T1000 (cell line): Measurements from ENCODE around the gene SLC25A1.
"Not testable (repeated sequence)": the region's sequence is repeated elsewhere in the genome, so short reads cannot be mapped to it uniquely, and the experiment has no call there.

Experiments
- DNase-seq: peaks from one replicate; lab custom pipeline; 2025; ENCODE audit warnings: mixed read lengths; lab: John Stamatoyannopoulos, UW

SLC25A1 gene

DNA sequence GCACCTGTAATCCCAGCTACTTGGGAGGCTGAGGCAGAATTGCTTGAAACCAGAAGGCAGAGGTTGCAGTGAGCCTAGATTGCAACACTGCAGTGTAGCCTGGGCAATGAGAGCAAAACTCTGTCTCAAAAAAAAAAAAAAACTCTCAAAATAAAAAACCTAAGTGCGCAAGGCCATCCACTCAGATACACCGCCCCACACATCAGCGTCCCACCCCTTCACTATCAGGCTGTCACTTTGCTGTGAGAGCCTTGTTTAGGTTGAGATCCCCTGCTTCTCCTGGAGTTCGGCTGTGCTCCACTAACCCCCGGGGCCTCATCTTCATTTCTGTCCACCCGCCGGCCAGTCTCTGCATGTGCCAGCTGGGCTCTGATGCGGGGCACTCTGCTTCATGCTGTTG, 12.1 kb downstream of the SLC25A1 start:
- DNase-seq = no peak

- no peak for DNase-seq
Measured at GRCh38 chr22:19164425-19164824, 14.1 kb downstream of the SLC25A1 start.

- not testable (repeated sequence) for DNase-seq
Measured at GRCh38 chr22:19158649-19159048, 19.9 kb downstream of the SLC25A1 start.

DNA sequence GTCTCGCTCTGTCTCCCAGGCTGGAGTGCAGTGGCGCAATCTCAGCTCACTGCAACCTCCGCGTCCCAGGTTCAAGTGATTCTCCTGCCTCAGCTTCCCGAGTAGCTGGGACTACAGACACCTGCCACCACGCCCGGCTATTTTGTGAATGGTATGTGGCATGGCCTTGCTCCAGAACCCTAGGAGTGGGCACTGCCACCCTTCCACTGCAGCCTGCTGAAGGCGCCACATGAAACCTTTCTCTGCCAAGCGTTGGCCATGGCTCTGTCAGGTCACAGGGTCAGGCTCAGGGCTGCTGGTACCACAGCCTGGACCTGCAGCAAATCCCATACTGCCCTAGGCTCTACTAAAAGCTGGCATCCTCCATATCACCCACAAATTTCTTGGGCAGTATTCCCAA, 22.4 kb downstream of the SLC25A1 start:
- not testable (repeated sequence) for DNase-seq

- DNase-seq = no peak
Measured at GRCh38 chr22:19152942-19153883, 25.3 kb downstream of the SLC25A1 start.

- DNase-seq = no peak
Measured at GRCh38 chr22:19151329-19152191, 27.0 kb downstream of the SLC25A1 start.

DNA sequence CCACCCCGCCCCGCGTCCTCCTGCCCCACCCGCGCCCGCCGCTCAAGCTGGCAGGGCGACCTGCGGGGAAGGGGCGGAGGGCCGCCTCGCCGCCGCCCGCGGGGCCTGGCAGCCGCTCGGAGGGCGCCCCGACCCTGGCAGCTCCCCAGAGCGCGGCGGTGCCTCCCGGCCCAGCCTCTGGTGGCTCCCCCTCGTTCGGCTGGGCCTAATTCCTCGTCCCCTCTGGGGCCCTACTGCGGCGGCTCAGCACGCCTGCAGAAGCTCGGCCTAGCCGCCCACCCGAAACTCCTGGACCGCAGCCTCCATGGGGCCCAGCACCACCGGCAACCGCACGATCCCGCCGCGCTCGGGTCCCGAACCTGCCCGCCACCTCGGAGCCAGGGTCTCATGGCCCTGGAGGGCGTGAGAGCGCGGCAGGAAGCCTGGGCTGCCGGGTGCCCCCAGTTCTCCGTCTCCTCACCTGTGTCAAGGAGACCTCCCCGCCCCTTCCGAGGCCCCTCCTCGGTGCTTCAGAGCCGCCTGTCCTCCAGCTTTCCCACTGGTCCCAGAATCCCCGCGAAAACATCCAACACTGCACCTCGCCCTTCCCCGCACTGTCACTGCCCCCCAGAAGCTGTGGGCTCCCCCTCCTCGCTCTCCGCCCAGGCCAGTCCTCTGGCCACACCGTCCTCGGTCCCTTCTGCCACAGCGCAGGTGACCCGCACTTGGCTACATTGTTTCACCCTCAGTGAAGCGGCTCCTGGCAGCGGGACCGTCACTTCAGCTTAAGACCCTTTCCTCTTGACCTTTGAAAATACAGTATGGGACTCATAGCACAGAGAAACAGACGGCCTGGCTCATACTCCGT, 27.8 kb downstream of the SLC25A1 start:
- DNase-seq = no peak

DNA sequence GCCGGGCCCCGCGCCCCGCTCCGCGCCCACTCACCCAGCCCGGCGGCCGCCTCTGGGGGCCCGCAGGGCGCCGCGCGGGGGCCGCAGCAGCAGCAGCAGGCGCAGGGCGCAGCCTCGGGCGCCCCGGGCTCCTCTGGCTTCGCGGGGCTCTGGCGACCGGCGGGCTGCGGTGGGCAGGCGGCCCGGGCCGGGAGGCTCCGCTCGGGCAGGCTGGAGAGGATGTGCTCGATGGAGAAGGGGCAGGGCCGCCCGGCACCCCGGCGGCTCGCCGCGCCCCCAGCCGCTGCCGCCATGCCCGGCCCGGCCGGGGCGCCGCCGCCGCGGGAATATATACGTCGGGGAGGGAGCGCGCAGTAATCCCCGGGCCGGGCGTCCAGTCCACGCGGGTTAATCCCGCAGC, 28.5 kb downstream of the SLC25A1 start, which contains the start of gene GSC2:
Gene GSC2 (minus strand): TSS at position 302 of the 400 bp plus-strand sequence. CDS start 9 bp downstream, at position 293.
- DNase-seq = no peak

GRCh38 chr22:19149047-19149883, 29.3 kb downstream of the SLC25A1 start:
- no peak for DNase-seq

DNA sequence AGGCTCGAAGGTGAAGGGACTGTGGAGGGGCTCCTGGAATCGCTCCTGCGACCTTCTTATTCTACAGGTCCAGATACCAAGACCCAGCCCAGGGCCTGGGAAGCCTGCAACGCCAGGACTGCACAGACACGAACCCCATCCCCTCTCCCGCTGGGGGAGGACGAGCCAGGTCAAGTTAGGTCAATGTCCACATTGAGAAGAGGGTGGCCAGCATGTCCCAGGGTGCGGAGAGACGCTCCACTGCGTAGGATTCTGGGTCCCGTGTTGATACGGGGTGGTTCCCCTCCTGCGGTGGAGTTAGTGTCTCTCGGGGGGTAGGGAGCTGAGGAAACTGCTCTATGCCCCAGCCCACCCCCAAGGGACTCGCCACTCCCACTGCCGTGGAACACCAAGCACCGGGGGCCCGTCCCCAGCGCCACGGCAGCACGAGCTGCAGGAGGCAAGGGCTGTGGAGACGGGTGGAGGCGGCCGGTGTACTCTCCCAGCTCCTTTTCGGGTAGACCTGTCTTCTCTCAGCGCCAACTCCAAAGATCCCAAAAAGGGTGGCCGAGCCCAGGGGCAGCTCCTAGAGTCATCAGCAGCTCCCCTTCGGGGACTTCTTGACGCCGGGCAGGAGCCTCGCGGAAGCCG, 30.0 kb downstream of the SLC25A1 start:
- no peak for DNase-seq

DNA sequence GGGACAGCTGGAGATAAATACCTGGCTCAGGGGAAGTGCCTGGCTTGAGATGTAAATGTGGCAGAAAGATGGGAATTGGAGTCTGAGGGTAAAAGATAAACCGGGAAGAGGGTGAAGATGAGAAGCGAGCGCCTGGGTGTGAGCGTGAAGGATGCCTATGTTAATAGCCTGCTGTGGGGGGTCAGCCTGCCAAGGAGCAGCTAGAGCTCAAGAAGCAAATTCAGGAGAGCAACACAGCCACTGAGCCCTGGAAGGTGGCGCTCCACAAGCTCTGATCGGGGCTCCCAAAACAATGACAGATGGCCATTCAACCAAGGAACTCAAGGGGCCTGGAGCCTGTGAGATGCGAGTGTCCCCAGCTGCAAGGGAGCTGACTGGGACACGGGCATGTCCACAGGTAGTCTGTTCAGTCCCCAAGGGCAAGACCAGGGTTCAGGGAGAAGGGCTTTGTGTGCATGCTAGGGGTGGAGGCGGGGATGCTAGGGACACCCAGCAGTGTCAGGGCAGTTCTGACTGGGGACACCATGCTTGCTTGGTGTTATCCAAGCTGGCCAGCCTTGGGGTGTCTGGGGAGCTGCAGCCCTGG, 31.2 kb downstream of the SLC25A1 start:
- no peak for DNase-seq

DNA sequence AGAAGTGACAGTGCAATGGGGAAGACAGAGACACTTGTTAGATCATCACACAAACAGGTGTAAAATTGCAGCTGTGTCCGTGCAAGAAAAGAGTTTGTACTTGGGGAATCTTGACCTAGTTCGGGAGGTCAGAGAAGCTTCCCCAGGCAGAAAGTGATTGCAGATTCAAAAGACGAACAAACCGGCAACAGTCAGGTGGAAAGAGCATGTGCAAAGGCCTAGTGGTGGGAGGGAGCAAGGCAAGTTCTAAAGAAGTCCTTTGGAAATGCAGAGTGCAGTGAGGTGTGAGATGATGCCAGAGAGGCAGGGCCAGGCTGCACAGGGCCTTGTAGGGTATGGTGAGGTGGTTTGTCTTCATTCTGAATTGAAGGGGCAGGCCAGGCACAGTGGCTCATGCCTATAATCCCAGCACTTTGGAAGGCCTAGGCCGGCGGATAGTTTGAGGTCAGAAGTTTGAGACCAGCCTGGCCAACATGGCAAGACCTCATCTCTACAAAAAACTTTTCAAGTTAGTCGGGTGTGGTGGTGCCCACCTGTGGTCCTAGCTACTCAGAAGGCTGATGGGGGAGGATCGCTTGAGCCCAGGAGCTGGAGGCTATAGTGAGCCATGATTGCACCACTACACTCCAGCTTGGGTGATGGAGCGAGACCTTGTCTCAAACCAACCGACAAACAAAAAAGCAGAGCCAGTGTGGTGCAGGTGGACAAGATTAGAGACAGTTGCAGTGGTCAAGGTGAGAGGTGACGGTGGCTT, 32.1 kb downstream of the SLC25A1 start:
- no peak for DNase-seq

DNA sequence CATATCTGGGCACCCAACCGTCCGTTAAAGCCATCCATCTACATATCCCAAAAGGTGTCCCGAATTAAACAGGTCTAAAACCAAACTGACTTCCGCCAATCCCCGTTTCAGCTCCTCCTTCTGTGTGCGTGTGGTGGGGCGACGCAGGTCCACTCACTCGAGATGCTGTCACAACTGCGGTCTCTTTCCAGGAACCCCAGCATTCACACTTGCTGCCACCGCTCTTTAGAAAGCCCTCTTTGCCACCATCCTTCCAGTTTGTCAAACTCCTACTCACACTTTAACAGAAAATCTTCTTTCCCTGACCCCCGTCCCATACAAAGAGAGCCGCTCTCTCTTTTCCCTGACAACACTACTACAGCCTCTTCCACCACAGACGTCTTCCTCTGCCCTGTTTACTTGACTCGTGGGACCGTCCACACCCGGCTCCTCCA, 34.6 kb downstream of the SLC25A1 start:
- no peak for DNase-seq

DNA sequence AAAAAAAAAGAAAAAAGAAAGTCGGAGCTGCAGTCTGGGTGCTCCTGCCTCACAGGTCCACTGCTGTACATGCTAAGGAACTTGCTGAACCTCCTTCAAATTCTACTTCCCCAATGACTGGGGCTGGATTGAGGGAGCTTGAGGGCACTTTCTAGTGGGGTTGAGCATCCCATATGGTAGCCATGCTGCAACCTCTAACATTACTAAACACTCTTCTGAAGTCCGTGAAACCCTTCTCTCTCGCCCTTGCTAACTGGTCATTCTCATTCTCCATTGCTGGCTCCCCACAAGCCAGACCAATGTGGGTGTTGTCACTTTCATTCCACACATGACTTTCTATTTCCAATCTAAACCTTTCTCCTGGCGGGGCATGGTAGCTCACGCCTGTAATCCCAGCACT, 35.3 kb downstream of the SLC25A1 start:
- DNase-seq = no peak

- DNase-seq = no peak
Measured at GRCh38 chr22:19142394-19142793, 36.1 kb downstream of the SLC25A1 start.

DNA sequence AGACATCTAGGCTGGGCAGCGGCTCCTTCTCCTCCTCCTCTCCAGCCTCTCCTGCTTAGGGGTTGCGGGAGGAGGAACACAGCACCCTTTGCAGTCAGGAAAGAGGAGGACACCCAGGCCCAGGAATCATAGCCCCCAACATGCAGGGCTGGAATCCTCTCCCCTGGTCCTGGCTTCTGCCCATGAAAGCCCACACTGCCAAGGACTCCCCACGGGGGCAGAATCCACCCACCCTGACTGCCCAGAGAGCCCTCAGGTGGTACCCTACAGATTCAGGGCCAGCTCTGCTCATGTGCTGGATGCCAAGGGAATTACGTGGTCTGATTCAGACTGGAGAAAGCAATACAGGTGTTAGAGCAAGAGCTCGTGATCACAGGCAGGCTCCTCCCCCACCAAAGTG, 38.6 kb downstream of the SLC25A1 start:
- DNase-seq = no peak

GRCh38 chr22:19139001-19139356, 39.6 kb downstream of the SLC25A1 start:
- no peak for DNase-seq

DNA sequence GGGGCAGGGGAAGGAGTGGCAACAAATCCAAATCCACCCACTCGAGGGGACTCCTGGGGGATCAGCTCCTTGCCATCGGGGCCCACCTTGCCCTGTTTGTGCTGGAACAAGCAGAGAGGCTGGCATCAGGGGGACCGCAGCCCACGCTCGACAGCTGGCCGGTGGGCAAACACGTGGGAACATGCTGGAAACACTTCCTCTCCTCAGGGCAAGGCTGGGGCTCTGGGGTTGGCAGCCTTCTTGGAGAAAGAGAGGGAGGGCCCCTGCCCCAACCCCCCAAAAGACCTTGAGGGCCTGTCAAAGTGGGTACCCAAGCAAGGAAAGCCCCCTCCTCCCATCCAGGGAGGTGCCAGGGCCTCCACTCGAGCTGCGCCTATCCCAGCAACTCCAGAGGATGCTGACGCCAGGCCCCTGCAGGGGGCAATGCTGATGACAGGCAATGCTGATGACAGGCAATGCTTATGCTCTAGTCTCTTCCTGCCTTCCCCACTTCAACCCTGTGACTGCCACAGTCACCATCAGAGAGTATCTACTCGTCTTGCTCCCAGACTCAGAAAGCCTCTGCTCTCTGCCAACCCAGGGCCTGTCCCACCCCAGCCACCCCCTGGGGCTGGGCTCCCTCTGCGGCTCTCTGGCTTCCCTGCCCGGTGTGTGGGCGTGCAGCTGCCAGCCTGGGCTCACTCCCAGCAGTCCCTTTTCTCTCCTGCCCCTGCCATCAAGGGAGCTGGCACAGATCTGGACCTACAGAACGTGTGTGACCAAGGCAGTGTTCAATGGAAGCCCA, 40.1 kb downstream of the SLC25A1 start:
- no peak for DNase-seq
